HG03196 (cell line): ENCODE results near the gene PLSCR4.
"Not testable (repeated sequence)": the region's sequence is repeated elsewhere in the genome, so short reads cannot be mapped to it uniquely, and the experiment has no call there.

ENCODE experiments used
- ATAC-seq: cut with Tn5 transposase; IDR thresholded peaks from one replicate; pipeline ENCODE4 v1.9.1; 2021; ENCODE audit not compliant: unreplicated experiment

PLSCR4 gene, protein sequence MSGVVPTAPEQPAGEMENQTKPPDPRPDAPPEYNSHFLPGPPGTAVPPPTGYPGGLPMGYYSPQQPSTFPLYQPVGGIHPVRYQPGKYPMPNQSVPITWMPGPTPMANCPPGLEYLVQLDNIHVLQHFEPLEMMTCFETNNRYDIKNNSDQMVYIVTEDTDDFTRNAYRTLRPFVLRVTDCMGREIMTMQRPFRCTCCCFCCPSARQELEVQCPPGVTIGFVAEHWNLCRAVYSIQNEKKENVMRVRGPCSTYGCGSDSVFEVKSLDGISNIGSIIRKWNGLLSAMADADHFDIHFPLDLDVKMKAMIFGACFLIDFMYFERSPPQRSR

GRCh38 chr3:146250449-146251382 lies at the start of gene PLSCR4:
Gene PLSCR4, minus strand, starts transcription at chr3:146251105. Its CDS starts 29,034 bp downstream, at chr3:146222071.
- no peak for ATAC-seq

GRCh38 chr3:146293401-146293800 lies 42.5 kb upstream of the PLSCR4 start:
- not testable (repeated sequence) for ATAC-seq

GRCh38 chr3:146283781-146284445 lies 33.0 kb upstream of the PLSCR4 start:
- ATAC-seq: no peak

GRCh38 chr3:146280864-146281263 lies 30.0 kb upstream of the PLSCR4 start:
- ATAC-seq: no peak

DNA sequence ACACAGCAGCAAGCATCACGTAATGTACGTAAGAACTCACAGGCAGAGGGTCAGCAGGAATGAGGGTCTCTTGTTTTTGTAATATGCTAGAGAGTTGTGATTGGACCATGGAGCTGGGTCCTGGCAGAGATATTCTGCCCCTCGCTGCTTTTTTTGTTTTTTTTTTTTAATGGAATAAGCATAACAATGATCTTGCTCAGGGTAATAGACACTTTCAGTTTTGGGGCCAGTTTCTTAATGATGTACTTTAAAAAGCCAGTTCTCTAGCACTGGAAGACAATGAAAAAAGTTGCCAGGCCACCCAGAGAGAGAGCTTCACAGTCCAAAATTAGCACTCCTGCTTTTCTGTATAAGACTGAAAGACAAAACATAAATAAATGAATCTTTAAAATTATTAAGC lies 29.0 kb upstream of the PLSCR4 start:
- ATAC-seq: no peak

DNA sequence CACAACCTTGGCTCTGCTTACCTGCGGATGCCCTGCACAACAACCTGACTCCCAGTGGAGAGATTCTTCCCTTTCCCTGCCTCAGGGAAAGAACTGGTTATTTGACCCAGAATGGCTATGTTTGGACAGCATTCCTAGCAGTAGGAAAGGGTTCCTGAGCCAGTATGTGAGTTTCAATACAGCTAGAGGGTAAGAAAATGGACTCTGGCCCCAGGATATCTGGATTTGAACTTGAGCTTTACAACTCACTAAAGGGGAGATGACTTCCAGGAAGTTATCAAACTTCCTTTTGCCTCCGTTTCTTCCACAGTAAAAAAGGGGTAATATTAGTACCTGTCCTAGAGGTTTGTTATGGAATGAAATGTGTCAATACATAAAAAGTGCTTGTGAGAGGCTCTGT lies 28.1 kb upstream of the PLSCR4 start:
- no peak for ATAC-seq

DNA sequence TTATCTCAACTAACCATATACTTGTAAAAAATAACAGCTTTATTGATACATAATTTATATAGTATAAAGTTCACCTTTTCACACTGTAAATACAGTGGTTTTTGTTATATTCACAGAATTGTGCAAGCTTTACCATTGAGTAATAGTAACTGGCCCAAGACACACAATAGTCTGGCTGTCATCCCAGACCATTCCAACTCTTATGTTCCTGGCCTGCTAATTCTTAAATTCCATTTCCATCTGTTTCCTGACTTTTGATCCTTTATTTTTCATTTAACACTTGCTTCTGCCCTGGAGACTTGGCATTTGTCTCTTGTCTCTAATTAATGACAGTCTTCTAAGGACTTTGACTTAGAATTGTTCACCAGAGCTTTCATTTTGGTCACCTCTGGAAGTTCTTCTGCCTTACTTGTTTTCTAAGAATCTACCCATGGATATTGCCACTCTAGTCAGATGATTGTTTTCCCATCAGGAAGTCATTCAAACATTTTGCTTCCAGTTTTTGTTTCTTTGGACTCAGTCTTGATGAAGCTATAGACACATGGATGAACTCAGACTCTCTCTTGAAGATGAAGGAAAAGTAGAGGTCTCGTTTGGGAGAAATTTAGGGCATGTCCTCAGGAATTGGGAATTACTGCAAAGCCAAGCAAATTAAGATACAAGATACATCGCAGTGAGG lies 27.2 kb upstream of the PLSCR4 start:
- ATAC-seq: no peak

- ATAC-seq: no peak
Observed at GRCh38 chr3:146275476-146275875, 24.6 kb upstream of the PLSCR4 start.

DNA sequence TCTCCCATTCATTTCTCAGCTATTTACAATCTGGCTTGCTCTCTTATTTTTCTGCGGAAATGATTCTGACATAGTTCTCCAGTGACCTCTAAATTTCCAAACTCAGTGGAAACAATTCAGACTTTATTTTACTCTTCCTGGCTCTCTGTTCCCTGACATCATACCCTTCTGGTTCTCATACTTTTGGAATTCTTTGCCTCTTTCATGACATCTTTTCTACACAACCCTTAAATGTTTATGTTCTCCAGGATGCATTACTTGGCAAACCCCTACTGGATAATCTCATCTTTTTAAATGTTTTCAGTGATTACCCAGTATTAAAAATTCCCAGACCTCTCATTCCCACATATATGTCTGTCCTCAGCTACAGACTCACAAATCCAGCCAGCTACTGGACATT lies 23.9 kb upstream of the PLSCR4 start:
- ATAC-seq: no peak

GRCh38 chr3:146273721-146274407 lies 23.0 kb upstream of the PLSCR4 start:
- ATAC-seq: no peak

DNA sequence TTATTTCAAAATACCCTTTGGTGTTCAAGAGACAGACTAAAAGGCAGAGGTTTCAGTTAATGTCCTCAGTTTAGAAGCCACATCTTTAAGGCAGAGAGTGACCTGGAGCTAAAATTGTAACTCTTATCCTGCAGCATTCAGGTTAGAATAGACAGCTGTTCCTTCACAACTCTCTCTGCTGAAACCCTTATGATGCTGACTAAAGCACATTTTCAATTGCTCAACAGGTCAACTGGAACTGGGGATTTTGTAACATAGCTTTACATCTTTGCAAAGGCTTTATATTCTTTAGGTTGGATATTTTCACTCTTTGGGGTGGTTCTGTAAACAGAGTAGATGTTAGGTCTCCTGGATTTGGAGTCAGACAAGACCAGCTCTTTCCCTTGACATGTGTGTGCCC lies 20.3 kb upstream of the PLSCR4 start:
- ATAC-seq: no peak

DNA sequence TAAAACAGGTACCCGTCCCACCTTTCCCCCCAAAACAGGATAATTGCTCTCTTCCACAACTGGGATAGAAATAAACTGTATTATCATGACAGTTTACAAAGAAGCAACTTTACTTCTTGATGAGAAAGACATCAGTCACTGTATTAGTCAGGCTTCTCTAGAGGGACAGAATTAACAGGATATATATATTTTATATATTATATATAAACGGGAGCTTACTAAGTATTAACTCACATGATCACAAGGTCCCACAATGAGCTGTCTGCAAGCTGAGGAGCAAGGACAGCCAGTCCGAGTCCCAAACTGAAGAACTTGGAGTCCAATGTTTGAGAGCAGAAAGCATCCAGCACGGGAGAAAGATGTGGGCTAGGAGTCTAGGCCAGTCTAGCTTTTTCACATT lies 18.4 kb upstream of the PLSCR4 start:
- ATAC-seq: no peak

- ATAC-seq: no peak
Observed at GRCh38 chr3:146268535-146269219, 17.8 kb upstream of the PLSCR4 start.

GRCh38 chr3:146265720-146266119 lies 14.8 kb upstream of the PLSCR4 start:
- no peak for ATAC-seq

DNA sequence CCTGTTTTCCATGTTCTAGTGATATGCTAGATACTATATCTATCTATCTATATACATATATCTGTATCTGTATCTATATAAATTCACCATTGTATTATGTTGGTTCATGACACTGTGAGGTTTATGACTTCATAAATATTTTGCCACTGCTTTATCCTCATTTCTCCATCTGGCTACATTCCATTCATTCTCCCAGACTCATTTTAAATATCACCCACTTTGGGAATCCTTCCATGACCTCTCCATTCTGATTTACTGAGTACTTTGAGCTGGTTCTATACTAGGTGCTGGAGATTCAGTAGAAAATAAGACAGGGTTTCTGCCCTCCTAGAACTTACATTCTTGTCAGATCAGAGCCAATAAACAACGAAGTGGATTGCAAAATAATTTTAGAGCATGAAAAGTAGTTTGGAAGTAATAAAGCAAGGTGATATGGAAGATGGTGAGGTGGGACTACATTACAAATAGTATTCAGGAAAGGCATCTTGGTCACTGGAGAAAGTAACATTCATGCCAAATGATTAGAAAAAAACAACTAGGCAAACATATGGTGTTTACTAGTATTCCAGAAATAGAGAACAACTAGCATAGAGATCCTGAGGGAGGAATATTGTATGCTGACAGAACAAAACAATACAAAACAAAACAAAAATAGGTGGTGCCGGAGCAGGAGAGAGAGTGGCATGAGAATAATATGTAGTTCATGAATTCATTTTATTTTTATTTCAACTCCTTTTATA lies 11.6 kb upstream of the PLSCR4 start:
- ATAC-seq: no peak

DNA sequence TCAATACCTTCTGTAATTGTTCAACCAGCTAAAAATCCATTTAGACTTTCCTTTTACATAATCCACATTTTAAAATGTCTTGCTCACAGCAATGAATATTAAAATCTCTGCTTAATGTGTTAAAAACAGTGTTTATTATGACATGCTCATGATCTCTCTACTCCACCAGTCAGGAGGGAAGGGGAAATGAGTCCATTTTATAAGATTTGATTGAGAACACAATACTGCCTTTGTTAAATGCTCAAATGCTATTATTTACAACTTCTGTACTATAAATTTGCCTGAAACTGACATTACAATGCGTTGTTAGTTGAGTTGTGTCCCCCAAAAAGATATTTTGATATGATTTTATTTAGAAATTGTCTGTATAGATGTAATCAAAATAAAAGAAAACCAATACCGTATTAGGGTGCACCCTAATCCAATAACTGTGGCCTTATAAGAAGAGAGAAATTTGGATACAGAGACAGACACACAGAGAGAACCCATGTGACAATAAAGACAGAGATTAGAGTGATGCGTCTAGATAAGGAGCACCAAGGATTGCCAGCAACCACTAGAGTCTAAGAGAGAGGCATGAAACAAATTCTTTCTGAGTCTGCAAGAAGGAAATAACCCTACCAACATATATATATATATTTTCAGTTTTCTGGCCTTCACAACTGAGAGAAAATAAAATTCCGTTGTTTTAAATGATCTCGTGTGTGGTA lies 9.1 kb upstream of the PLSCR4 start:
- ATAC-seq: no peak

GRCh38 chr3:146256851-146257486 lies 6.1 kb upstream of the PLSCR4 start:
- no peak for ATAC-seq

DNA sequence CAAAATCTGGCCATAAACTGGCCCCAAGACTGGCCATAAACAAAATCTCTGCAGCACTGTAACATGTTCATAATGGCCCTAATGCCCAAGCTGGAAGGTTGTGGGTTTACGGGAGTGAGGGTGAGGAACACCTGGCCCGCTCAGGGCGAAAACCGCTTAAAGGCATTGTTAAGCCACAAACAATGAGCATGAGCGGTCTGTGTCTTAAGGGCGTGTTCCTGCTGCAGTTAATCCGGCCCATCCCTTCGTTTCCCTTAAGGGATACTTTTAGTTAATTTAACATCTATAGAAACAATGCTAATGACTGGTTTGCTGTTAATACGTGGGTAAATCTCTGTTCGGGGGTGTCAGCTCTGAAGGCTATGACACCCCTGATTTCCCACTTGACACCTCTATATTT lies 1.5 kb upstream of the PLSCR4 start:
- not testable (repeated sequence) for ATAC-seq
